CD4-positive, alpha-beta T cell treated with Interleukin-15 for 1 hour (primary cell): ENCODE results near the gene PAAF1.

Experiments
- DNase-seq: peaks from one replicate; pipeline ENCODE4 v3.0.0-alpha.2; 2020

The PAAF1 gene

DNA sequence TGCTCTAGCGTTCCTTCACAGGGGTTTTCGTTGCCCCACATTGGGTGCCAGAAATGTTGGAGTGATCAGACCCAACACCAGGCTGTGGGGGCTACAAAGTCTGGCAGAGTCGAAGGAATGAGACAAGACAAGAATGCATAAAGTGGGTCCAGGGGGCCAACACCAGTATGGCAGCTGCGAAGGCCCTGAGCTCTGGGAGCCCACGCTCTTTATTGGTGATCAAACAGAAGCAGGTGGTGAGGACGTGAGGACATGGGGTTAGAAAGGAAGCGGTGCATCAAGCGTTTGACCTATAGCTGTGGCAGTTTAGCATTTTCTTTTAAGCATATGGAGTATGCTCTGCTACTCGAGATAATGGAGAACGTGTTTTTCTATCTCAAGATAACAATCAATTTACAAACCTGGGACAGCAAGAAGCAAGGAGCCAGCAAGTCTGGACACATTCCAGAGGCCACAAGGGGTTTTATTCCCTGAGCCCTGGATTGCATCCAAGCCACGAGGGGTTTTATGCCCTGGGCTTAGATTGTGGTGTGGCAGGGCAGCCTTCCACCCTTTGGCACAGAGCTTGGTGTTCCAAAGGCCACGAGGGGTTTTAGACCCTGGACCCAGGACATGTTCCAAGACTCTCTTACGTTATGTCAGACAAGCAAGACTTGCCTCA lies 70.1 kb downstream of the PAAF1 start:
- no peak for DNase-seq

DNA sequence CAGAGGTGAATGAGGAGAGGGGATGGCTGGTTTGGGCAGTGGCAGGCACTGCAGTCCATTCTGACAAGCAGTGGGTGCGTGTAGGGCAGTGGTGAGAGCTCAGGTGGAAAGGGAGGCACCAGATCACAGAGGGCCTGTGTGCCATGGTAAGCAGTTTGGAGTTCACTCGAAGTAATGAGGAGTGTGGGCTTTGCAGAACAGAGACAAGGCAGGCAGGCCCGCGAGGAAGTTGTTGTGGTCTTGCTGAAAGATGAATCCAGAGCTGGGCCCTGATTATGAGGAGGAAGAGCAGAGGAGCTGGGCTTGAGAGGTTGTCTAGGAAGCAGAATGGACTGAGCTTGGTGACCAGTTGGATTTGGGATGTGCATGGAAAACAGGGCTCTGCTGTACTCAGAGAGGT lies 72.4 kb downstream of the PAAF1 start:
- DNase-seq: no peak

DNA sequence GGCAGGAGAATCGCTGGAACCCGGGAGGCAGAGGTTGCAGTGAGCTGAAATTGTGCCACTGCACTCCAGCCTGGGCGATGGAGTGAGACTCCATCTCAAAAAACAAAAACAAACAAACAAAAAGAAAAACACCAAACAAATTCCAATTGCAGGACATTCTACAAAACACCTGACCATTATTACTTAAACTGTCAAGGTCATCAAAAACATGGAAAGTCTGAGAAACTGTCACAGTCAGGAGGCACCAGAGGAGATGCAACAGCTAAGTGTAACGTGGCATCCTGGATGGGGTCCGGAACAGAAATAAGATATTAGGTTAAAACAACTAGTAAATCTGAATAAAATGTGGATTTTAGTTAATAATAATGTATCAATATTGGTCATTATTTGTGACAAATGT lies 73.1 kb downstream of the PAAF1 start:
- DNase-seq: no peak

DNA sequence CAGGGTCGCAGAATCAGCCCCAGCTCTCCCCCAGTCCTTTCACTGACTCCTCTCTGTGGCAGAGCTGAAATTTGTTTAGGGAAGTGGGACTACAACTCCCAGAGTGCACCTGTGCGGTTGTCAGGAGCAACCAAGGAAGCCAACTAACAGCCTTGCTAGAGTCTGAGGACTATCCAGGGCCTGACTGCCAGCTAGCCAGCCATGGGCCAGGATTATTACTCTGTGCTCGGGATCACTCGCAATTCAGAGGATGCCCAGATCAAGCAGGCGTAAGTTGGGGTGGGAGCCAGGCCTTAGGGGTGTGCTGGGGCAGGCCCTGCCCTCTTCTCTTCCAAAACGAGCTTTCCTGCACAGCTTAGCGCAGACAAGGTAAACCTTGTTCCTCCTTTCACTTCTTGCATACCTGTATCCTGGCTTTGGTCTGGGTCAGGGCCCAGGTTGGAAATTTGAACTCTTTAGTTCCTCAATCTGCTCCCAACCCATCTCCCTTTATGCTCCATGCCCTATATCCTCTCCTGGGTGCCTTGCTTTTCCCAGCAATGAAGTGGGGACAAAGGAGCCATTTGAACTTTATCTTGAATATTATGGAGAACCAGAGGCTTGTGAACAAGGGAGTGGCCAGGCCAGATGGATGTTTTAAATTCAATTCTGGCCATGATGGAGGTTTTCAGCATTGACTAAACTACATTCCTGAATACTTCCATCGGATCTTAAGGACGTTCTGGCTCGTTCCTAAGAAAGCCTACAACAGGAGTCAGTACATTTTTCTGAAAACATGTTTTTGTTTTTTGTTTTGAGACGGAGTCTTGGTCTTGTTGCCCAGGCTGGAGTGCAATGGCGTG lies 74.3 kb downstream of the PAAF1 start, which contains the start of gene DNAJB13:
TSS of gene DNAJB13 (plus strand) at position 158 of the 842 bp plus-strand sequence. CDS start at position 202, 44 bp downstream.
- peak; percentile 38 for DNase-seq

DNA sequence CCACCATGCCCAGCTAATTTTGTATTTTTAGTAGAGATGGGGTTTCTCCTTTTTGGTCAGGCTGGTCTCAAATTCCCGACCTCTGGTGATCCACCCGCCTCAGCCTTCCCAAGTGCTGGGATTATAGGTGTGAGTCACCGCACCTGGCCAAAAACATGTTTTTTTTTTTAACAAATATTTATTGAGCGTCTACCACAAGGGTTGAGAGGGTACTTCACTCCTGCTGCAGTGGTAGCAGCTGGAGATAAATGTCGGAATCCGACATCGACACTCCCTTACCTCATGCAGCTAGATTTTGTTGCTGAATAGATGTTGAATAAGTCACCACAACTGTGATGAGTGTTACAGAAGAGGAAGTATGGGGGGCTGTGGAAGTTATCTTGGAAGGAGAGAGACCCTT lies 75.0 kb downstream of the PAAF1 start:
- no peak for DNase-seq

DNA sequence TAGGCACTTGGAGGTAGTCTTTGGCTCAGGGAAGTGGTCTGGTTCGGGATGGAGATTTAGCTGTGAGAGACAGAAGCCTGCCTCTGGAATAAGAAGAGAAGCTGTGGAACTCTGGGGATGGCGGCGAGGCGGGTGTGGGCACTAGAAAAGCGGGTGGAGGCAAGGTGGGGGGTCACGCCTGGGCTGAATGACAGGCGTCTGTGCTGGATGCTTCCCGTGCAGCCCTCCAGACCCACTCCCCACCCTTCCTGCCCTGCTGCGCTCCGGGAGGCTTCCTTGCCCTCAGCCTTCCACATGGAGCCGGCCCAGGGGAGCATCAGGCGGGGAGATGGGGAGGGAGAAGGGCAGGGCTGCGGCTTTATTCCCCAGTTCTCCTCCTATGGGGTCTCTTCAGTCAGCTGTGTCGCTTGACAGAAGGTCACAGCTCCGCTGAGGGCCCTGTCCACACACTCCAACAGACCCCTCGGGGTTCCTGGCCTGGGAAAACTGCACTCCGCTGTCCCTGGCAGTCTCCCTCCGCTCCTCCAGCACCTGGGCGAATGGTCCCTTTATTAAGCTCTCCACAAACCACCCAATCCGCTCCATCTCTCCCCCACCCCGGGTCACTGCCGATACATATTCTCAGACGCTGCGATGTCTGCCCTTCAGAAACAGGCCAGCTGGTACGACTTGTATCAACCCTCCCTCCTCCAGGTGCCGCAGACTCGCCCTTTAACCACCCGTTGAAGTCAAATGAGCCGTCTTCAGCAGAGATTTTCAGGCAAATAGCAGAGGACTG lies 80.3 kb downstream of the PAAF1 start:
- no peak for DNase-seq

DNA sequence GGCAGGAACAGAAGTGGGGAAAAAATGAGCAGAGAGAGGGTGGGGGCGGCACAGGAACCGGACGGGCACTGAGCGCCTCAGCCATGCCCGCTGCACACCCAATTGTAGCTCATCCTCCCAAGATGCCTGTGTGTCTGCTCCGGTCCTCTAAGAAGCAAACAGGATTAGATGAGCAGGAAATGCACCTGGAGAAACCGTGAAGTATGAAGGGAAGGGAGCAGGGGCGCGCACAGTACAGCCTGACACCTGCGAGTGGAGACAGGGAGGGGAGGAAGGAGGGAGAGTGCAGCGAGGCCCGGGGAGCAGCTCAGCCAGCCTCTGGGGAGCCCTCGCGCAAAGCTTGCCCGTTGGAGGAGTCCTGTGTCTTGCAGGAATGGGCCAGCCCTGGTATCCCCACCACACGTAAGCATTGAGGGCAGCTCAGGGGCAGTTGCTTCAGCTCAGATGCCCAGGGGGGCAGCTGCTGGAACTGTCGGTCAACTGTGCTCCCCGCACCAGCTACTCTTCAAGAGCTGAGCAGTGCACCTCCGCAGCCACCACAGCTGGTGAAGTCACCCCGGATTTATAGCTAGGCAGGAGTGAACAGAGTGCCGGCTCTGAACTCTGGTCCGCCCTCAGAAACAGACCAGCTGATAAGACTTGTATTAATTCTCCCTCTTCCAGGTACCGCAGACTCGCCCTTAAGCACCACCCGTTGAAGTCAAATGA lies 81.0 kb downstream of the PAAF1 start:
- DNase-seq: no peak

DNA sequence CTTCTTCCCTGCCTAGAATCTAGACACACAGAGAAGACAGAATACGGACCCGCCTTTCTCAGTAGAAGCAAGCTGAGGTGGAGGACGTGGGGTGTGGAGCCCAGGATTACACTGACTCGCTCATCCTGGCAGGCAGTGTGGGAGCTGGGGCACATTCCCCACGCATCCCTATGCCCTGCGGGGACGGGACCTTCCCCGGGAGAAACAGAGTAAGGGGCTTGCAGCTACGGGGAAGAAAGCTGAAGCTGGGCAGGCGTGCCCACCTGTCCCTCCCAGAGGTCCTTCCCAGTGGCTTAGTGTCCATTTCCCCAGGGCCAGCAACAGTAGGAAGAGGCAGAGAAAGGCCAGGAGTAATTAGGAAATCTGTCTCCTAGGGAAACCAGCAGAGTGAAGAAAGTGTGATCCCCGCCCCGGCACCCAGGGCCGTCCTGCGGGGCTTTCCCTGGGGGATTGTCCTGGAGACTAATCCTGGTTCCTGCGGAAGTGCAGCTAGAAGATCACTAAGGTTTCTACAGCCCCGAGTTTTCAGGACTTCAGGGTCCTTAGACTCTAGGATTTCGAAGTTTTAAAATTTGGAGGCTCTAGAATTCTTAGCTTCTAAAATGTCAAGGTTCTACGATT lies 81.8 kb downstream of the PAAF1 start:
- no peak for DNase-seq

DNA sequence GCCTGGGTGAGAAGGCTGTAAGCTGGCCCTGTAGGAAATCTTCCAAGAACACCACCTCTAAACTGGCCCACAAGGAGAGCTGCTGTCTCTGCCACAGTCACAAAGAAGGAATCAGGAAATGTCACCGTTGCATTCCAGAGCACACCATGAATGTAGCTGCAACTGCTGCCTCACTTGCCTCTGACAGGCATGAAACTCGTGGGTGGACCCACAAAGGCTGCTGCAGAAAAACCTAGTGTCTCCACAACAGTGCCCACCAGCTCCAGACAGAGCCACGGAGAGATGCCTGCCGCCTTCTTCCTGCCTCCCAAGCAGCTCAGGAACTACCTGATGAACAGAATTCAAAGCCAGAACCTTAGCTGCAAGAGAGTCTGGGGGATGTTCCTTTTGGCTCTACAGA lies 84.5 kb downstream of the PAAF1 start:
- DNase-seq: no peak

DNA sequence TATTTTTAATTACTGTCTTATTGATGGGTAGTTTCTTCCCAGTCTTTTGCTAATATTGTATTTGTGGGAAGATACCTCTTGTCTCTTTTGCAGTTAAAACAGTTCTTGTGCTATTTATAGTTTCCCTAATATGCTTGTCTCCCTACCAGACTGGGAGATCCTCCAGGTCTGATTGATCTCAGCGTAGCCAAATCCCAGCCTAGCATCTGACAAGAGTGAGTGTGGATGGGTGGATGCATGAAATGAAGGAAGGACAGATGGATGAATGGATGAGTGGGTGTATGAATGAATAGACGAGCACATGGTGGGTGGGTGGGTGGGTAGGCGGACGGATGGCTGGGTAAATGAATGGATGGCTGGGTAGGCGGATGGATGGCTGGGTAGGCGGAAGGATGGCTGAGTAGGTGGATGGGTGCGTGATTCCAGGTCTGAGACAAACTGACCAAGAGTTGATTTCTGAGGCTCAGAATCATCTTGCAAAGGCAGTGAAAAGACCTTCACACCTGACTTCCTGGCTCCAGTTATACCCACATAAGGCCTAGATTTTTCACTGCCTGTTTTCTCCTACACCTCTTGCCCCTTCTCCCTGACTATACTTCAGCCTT lies 85.4 kb downstream of the PAAF1 start:
- DNase-seq: no peak

DNA sequence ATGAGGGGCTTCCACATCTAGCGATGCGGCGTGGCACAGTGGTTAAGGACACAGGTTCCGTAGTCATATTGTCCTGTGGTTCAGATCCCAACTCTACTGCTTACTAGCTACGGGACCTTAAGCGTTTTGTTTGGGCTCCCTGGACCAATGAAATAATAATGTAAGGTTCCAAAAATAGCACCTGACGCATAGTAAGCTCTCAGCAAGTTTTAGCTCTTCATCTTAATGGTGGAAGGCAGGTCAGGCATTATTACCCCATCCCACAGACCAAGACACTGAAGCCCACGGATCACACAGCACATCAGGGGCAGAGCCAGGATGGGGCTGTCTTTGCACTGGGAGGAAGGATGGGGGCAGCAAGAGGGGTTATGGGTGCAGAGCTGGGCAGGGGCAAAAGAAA lies 87.1 kb downstream of the PAAF1 start:
- no peak for DNase-seq

DNA sequence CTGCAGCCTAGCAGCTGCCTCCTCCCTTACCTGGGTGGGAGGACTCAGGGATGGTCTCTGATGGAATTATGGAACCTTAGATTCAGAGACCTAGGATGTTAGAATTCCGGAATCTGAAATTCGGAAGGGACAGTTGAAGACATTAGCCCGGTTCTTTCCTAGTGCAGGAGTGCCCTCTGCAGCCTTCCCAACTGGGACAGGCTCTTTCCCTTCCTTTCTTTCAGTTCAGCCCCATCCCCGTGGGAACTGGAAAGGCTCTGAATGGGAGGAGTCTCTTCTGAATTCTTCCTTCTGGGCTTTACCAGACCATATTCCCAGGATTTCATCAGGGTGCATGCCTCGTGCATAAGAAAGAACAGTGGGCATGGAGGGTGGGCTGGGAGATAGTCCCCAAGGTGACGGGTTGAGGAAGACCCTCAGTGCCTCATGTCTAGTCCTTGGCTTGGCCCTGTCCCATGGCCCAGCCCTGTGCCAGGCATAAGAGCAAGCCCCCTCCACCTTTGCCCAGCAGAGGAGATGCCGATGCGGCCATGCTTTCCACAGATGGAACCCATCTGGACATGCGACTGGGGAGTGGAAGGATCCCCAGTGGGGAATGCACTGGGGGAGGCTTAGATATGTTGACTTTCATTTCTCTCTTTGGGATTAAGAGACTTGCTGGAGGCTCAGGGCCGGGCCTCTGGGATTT lies 88.4 kb downstream of the PAAF1 start:
- DNase-seq: no peak

DNA sequence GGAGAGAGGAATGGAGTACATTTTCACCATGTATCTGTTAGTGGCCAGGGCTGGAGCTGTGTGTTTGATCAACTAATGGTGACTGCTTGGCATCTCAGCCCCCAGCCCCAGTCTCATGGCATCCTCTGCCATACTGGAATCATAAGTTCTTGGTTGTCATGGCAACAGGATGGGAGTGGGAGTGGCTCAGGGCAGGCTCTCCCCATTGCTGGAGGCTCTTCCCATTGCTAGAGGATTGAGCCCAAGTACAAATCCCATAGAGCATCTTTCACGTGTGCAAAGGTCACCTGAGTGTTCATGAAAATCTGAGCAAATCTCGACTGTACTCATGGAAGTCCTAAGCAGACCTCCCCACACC lies 88.9 kb downstream of the PAAF1 start:
- DNase-seq: no peak

DNA sequence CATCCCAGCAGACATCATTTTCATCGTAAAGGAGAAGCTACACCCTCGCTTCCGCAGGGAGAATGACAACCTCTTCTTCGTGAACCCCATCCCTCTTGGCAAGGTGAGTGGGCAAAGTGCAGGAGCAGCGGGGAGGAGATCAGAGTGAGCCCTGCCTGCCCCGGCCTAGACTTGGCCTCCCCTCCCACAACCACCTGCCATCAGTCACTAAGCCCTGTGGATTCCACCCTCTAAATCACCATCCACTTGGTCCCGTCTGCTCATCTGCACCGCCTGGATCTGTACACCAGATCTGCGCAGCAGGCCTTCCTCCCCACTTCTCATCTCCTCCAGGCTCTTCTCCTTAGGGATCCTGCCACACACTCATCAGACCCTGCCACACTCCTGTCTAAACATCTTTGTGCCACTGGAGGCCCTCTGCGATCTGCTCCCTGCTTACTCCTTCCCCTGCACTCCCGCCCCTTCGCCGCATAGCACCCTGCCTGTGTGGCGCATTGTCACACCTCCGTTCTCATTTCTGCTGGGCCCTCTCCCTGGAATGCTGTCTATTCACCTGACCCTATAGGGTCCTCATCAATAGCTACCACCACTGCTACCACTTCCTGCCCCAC lies 91.7 kb downstream of the PAAF1 start:
- no peak for DNase-seq

DNA sequence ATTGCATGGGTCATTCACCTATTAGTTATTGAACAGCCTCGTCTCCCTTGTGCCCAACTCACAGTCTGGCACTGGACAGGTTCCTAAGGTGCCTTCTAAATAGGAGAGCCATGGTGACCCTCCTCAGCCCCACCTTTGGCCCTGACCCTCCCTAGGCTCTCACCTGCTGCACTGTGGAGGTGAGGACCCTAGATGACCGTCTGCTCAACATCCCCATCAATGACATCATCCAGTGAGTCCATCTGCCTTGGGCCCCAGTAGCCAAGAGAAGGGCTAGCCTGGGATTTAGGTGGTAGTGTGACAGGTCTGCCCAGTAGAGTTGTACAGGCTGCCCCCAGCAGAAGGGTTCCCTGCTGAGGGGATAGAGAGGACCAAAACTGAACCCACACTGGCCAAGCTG lies 92.3 kb downstream of the PAAF1 start:
- no peak for DNase-seq

DNA sequence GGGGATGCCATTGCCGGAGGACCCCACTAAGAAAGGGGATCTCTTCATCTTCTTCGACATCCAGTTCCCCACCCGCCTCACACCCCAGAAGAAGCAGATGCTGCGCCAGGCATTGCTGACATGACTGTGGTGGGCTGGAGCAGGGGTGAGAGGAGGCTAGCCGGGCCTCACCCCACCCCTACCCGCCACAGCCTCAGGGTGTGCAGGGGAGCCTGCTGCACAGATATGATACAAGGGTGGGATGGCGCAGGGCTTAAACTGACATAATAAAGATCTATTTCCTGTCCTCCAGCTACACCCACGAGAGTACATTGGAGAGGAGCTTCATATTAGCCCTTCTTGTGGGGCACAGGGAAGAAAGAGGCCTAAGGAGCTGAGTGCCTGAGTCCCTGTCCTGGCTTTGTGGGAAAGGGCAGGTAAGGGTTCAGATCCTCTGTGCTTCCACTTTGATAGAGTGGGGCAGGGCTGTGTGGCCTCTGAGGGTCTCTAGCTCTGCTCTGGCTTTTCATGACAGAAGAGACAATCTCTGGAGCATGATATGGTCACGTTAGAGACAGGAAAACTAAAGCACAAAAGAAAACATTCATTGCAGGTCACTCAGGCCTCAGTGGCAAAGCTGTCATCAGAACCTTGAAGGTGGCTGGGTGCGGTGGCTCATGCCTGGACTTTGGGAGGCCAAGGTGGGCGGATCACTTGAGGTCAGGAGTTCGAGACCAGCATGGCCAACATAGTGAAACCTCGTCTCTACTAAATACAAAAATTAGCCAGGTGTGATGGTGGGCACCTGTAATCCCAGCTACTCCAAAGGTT lies 93.4 kb downstream of the PAAF1 start:
- peak; percentile 49 for DNase-seq

DNA sequence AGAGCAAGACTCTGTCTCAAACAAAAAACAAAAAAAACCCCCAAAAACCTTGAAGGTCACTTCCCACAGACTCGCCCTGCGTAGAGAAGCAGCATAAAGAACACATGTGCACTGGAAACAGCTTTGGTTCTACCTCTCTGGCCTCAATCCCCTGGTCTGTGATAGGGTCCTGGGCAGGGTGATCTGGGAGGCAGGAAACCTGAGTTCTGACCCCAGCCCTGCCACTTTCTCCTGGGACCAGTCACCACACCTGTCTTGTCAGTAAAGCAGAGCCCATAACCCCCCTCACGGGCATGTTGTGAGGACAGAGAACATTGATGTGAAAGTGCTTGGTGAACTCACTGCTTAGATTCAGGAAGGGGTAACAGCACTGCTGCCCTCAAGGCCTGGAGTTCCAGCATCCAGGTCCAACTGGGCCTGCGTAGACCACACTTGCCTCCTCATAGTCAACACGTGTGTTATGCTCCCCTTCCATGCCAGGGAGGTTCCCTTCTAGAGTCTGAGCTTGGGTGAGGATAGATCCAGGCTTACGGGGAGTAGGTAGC lies 94.4 kb downstream of the PAAF1 start:
- DNase-seq: peak; percentile 43

DNA sequence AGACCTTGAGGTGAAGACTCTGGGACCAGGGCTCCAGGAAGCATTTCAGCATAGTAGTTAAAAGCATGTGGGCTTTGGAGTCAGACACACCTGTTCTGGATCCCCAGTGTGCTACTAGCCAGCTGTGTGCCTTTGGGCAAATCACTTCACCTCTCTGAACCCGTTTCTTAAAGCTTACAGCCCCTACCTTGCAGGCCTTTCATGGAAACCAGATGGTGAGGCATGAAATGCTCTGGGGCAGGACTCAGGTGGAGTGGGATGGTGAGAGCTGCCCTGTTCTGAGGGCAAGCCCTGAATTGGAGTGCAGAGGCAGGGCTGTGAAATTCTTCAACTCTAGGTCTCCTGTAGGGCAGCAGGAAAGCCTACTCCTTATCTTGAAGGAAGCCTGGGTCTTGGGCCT lies 95.4 kb downstream of the PAAF1 start:
- DNase-seq: no peak

DNA sequence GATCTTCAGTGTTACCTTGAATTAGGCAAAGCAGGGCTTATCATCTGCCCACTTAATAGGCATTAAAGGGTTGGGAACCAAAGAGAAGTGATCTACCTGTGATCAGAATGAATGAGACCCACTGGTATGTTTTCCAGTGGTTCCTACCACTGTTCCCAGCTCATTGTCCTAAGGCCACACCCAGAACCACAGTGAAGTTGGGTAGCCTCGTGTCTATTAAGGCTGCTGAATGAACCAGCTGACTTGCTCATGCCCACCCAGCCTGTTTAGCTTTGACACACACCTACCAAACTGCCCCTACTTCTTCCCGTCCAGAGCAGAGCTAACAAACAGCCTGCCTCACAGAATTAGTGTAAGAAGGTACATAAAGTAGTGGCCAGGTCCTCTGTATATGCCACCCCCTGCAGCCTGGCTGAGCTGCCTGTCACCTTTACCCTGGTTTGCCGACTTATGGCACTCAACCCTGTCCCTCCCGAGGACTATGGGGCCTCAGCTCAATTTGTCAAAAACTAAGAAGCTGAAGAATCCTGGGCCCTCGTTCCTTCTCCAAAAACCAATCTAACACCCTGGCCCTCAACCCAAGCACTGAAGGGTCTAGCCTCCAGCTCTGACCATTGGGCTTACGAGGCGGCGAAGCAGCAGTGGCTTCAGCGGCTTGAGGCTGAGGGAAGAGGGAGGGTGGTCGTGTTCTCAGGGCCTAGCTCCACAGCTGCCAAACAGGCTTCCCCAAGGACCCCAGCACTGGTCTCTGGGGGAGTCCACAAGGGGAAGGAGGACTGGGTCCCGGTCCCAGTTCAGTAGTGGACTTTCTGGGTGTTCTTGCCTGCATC lies 96.0 kb downstream of the PAAF1 start:
- DNase-seq: no peak
